Measurements from ENCODE around the gene CD70.

DNA sequence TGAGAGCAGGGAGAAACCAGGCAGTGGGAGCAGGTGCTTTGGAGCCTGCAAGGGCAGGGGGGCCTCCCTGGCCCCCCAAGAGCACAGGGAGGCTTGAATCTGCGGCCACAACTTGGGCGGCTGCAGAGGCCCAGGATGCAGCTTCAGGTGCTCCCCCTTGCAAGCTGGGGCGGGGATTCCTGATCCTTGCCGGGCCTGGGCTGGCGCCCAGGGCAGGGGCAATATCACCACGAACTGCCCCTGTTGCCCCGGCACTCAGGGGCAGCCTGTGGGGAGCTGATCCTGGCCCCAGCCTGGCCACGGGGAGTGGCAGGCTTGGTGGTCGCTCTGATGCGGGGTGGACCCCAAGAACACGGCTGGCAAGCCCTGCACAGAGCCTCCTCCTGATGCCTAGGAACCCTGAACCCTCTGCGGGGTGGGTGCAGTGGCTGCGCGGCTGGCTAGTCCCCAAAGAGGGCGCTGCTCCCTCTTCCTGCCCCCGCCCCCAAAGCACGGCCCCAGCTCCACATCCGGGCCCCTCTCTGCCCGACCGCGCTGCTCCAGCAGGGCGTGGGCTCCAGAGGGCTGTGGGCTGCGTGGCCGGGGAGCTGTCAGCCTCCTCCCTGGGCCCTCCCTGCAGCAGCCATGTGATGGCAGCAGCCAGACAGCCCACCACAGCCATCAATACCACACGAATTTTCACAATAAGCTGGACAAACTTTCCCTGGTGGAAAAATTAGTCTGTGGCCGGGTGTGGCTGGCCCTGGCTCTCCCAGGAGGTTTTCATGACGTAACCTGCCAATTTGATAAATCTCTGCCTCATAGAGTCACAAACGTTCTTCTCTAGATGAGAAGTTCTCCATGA, 39.1 kb downstream of the CD70 start:
- TF ChIP-seq CTCF (IDR thresholded peaks at IDR 0.05; ENCODE audit: insufficient read depth, low read length) (no peak), POLR2AphosphoS5 (IDR thresholded peaks at IDR 0.05; ENCODE audit: low read depth) (no peak), GABPA (IDR thresholded peaks at IDR 0.05; ENCODE audit: low read depth) (no peak)
